HG02763 (cell line): Measurements from ENCODE around the gene MRPS18C.
"Not testable (repeated sequence)": the region's sequence is repeated elsewhere in the genome, so short reads cannot be mapped to it uniquely, and the experiment has no call there.

ENCODE experiments used
- ATAC-seq: cut with Tn5 transposase; IDR thresholded peaks from one replicate; pipeline ENCODE4 v1.9.1; 2021; ENCODE audit warnings: mild to moderate bottlenecking, moderate library complexity; ENCODE audit not compliant: unreplicated experiment

Gene MRPS18C

GRCh38 chr4:83496085-83496917, 40.4 kb downstream of the MRPS18C start:
- ATAC-seq, result not testable (repeated sequence)

DNA sequence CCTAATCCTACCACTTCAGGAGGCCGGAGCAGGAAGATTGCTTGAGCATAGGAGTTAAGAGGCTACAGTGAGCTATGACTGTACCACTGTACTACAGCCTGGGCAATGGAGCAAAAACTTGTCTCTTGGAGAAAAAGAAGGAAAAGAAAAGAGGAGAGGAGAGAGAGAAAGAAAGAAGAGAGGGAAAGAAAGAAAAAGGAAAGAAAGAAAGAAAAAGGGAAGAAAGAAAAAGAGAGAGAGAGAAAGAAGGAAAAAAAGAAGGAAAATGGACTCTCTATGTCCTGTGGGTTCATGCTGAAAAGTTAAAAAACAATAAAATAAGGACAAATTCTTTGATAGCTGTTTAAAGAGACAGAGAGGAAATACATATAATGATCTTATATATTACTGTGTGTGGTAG, 42.3 kb downstream of the MRPS18C start:
- no peak for ATAC-seq

GRCh38 chr4:83501671-83502070, 45.8 kb downstream of the MRPS18C start:
- ATAC-seq, result not testable (repeated sequence)

- no peak for ATAC-seq
Measured at GRCh38 chr4:83503974-83504373, 48.1 kb downstream of the MRPS18C start.

- ATAC-seq, result no peak
Measured at GRCh38 chr4:83504503-83504902, 48.6 kb downstream of the MRPS18C start.

- ATAC-seq, result no peak
Measured at GRCh38 chr4:83504996-83505395, 49.1 kb downstream of the MRPS18C start.

- ATAC-seq, result not testable (repeated sequence)
Measured at GRCh38 chr4:83509156-83509585, 53.3 kb downstream of the MRPS18C start.

GRCh38 chr4:83510442-83510841, 54.6 kb downstream of the MRPS18C start:
- no peak for ATAC-seq
